NCI-H226 (cell line): Measurements from ENCODE around the gene TPBGL.

Experiments used
- DNase-seq: peaks from one replicate; pipeline ENCODE4 v3.0.0-alpha.2; 2015

TPBGL gene

GRCh38 chr11:75240311-75241035 is at the start of gene TPBGL:
TPBGL (plus strand) TSS chr11:75240774; CDS start chr11:75241050, 276 bp downstream.
- DNase-seq = peak; percentile 12

GRCh38 chr11:75191330-75191717 is 49.2 kb upstream of the TPBGL start:
- DNase-seq = no peak

GRCh38 chr11:75193271-75193670 is 47.3 kb upstream of the TPBGL start:
- DNase-seq = no peak

- DNase-seq = no peak
Measured at GRCh38 chr11:75193711-75194110, 46.9 kb upstream of the TPBGL start.

- DNase-seq = no peak
Measured at GRCh38 chr11:75194147-75194546, 46.4 kb upstream of the TPBGL start.

GRCh38 chr11:75195167-75195962 is 45.2 kb upstream of the TPBGL start:
- peak; percentile 52 for DNase-seq

- no peak for DNase-seq
Measured at GRCh38 chr11:75196426-75196825, 44.1 kb upstream of the TPBGL start.

- no peak for DNase-seq
Measured at GRCh38 chr11:75197512-75198277, 42.9 kb upstream of the TPBGL start.

GRCh38 chr11:75198278-75198973 is 42.1 kb upstream of the TPBGL start:
- DNase-seq = no peak

GRCh38 chr11:75199412-75199955 is 41.1 kb upstream of the TPBGL start:
- DNase-seq = no peak

- DNase-seq = no peak
Measured at GRCh38 chr11:75200051-75200450, 40.5 kb upstream of the TPBGL start.

GRCh38 chr11:75200531-75200930 is 40.0 kb upstream of the TPBGL start:
- DNase-seq = no peak

GRCh38 chr11:75201771-75202170 is 38.8 kb upstream of the TPBGL start:
- no peak for DNase-seq

- no peak for DNase-seq
Measured at GRCh38 chr11:75202195-75202594, 38.4 kb upstream of the TPBGL start.

GRCh38 chr11:75203138-75203537 is 37.4 kb upstream of the TPBGL start:
- DNase-seq = no peak

- no peak for DNase-seq
Measured at GRCh38 chr11:75203641-75204011, 36.9 kb upstream of the TPBGL start.

- no peak for DNase-seq
Measured at GRCh38 chr11:75204012-75204674, 36.4 kb upstream of the TPBGL start.

GRCh38 chr11:75204685-75205563 is 35.6 kb upstream of the TPBGL start:
- DNase-seq = peak; percentile 70

GRCh38 chr11:75205564-75206020 is 35.0 kb upstream of the TPBGL start:
- no peak for DNase-seq

- no peak for DNase-seq
Measured at GRCh38 chr11:75208446-75208845, 32.1 kb upstream of the TPBGL start.

GRCh38 chr11:75212411-75212810 is 28.2 kb upstream of the TPBGL start:
- DNase-seq = no peak
